GM21381 (cell line): ENCODE data around the gene DVL1.

Experiments used
- ATAC-seq: cut with Tn5 transposase; IDR thresholded peaks from one replicate; pipeline ENCODE4 v1.9.1; 2021; ENCODE audit warnings: mild to moderate bottlenecking, moderate library complexity; ENCODE audit not compliant: unreplicated experiment

Gene DVL1

DNA sequence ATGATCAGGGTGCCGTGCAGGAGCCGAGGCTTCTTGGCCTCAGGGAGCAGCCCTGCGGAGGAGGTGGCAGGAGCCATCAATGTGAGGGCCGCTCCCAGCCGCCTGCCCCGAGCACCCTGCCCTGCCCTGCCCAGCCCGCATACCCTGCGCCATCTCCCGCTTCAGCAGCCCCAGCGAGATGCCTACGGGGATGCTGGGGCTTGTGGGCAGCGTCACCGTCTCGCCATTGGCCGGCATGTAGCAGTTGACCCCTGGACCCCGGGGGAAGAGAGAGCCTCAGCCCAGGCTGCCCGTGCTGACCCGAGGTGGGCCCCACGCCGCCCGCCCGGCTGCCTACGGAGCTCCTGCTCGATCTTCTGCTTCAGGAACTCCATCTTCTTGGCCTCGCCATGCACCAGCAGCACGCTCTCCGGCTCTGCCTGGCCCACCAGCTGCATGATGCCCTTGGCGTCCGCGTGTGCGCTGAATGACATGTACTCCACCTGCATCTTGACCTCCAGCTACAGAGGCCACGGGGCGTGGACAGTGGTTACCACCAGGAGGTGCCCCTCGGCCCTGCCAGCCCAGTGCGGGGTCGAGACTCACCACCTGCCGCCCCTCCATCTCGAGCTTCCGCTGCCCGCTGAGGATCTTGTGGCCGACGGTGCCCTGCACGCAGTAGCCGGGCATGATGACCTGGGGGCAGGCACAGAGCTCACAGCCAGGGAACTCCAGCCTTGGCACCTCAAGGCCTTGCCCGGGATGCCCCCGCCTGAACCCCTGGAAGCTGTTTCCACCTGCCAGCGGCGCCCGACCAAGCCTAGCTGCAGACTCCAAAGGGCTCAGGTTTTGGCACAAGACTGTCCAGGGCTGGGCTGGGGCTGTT, 36.5 kb downstream of the DVL1 start:
- ATAC-seq: no peak

DNA sequence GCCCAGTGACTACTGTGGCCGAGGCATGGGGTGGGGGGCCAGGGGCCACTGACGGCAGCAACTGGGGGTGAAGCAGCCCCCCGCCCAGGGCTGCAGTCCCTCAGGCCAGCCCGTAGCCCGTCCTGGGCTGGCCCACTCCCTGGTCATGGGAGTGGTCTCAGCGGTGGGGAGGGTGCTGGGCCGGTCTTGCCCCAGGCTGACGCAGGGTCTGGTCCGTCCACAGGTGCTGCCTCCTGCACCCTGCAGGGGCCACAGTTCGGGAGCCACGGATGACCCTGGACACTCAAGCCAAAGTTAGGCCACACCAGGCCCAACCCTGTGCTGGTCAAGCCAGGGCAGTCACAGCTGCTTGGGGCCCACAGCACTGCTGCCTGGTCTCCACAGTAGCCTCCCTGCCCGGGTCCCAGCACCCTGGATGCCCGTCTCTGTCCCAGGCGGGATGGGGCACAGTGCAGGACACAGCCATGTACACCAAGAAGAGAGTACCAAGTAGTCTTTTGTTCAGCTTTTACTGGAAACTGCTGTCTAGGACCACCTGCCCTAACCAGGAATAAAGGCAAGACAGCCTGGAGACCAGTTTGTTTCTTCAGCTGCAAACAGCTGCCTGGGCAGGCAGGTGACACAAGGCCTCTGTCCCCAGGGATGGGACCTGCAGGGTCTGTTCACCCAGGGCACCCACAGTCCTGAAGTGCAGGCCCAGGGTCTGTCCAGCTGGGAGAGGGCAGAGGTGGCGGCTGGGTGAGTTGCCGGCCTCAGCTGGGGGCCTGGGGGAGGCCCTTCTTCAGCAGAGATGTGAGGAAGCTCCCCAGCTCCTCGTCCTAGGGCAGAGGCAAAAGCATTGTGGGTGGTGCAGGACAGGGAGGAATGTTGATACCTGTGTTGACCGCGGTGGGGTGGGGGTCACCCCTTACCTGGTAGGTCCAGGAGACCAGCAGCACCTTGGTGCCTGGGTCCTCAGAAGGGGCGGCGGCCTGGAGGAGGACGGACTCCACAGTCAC, 37.8 kb downstream of the DVL1 start:
- ATAC-seq: no peak

DNA sequence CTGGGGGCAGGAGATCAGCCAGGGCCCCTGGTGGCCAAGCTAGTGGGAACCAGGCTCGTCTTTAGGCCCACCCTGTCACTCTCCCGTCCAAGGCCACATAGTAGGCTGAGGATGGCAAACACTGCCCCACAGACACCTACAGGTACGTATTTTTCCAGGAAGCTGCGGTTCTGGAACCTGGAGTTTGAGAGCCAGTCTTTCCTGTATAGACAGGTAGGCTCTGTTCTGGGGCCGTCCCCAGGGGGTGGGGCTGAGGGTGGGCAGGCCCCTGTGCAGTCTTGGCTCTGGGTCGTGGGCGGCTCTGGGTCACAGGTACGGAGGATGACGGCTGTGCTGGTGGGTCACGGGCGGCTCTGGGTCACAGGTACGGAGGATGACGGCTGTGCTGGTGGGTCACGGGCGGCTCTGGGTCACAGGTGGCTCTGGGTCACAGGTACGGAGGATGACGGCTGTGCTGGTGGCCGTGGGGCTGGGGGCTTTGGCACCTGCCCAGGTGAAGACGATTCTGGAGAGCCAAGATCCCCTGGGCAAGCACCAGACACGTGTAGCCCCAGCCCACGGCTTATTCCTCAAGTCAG, 38.7 kb downstream of the DVL1 start:
- no peak for ATAC-seq

DNA sequence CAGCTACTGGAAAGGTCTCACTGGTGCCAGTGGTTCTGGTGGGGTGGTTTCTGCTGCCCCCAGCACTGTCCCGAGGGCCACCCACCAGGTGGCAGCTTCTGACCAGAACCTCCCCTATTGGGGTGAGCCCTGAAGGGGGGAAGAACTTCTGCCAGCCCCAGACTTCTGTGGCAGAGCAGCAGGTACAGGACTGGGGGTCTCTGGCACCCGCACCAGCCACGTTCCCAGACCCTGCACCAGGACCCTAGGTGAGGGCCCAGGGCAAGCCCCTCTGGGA, 39.2 kb downstream of the DVL1 start:
- no peak for ATAC-seq

GRCh38 chr1:1309251-1310108, 39.7 kb downstream of the DVL1 start:
- ATAC-seq: no peak

DNA sequence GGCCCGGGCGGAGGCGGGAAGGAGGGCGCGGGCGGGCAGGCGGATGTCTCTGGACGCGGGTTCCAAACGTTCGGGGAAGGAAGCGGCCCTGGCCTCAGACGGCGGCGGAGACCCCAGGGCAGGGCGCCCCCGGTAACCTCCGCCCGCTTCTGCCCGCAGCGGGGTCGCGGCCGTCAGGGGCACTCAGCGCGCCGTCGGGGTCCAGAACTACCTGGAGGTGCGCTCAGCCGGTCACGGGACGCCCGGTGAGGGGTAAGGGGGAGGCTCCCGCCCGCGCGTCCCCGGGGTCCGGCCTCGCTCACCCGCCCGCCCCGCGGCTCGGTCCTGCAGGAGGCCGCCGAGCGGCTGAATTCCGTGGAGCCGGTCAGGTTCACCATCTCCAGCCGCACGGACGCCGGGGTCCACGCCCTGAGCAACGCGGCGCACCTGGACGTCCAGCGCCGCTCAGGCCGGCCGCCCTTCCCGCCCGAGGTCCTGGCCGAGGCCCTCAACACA, 40.4 kb downstream of the DVL1 start:
- ATAC-seq: no peak

- peak; percentile 58 for ATAC-seq
Measured at GRCh38 chr1:1307923-1308755, 41.1 kb downstream of the DVL1 start, which contains the start of the genes ACAP3 and PUSL1. ACAP3 (minus strand) TSS chr1:1307930; CDS start chr1:1307815, 115 bp downstream. PUSL1 (plus strand) TSS chr1:1308597; CDS start chr1:1308644, 47 bp downstream.

DNA sequence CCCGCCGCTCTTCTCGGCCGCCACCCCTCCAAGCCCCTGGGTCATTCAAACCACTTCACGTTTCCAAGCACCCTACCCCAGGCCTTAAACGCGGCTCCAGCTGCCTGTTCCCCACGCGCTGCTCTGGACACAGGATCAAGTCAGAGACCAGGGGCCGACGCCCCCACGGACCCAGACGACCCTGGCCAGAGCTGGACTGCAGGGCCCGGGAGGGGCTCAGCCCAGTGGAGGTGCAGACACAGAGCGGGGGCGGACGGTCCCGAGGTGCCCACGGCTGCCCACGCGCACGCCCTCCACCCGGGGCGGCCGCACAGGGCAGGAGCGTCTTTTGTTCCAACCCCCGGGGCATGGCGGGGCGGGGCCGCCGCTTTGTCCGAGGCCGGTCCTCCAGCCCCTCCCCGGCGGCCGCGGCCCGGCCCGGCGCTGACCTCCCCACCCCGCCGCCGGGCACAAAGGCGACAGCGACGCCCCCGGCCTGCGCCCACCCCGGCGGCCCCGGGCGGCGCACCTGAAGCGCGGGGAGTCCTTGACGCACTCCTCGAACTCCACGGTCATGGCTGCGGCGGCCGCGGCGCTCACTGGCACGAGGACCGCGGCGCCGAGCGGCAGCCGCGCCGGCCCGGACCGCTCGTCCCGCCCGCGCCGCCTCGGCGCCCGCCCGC, 41.8 kb downstream of the DVL1 start:
- ATAC-seq: peak; percentile 1

DNA sequence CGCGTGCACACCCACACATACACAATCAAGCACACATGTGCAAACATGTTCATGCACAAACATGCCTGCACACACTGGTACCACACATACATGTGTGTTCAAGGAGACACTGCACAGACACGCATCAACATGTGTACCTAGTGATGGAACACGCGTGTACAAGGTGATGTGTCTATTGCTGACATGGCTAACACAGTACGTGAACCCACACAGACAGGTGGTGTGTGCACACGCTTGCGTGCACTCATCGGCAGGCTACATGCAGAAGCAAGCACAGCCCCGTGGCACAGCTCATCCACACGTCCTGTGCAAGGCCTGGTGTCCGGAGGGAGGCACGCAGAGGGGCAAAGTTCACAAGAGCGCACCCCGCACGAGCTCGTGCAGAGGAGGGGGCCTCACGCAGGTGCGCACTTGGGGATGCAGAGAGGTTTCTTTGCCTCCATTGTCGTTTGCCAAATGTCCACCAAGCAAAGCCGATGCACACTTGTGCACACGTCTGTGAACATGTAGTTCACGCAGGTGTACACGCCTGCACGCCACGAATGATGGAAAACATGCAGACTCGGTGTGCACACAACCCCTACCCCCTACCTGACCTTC, 42.5 kb downstream of the DVL1 start:
- ATAC-seq: no peak

- ATAC-seq: no peak
Measured at GRCh38 chr1:1306070-1306660, 43.1 kb downstream of the DVL1 start.

GRCh38 chr1:1305300-1306069, 43.7 kb downstream of the DVL1 start:
- ATAC-seq: no peak

DNA sequence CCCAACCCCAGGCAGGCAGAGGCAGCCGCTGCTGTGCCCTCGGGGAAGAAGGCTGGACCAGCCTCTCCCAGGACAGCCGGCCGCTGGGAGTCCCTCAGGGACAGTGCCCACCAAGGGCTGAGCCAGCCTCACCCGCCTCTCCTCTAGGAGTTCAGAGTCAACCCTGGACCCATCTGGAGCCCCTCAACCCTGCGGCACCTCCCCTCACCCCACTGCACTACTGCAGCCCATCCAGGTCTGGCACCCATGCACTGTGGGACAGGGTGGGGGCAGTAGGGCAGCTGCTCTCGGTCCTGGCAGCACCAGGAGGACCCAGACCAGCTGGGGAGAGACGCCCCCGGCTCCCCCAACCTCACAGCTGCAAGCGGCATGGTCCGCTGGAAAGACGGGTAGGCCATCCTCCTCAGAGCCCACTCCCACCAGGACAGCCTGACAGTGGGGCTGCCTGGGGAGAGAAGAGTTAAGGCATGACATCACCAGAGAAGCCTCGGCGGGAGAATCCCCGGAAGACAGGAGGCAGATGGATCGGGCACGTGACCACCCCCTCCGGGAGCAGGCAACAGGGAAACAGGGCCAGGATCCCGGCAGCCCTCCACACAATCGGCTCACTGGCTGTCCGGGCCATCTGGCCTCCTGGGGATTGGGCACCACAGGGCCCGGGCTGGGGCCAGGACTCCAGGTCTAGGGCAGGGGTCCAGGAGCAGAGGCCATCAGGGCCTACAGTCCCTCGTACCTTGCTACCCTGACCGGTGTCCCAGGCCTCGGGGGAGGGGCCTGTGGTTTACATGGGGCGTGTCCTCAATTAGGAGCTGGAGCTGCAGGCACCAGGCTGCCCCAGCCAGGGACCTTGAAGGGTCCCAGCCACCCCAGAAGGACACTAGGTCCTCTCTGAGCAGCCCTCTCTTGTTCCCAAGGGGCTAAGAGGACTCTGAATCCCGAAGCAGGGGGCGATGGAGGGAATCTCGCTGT, 44.6 kb downstream of the DVL1 start:
- ATAC-seq: no peak

DNA sequence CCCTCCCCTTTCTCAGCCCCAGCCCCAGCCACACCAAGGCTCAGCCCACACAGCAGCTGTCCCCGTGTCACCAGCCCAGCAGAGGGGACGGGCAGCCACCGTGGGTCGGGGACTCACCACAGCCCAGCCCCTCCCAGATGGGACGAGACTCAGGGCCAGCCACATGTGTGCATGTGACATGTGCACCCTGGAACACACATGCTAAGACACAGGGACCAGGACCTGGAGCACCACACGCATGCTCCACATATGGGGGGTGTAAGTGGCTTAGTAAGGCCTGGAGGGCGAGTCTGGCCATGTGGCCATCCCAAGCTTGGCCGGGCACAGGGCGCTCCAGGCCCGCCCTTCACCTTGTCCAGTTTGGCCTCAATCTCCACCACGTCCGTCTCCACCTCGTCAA, 45.5 kb downstream of the DVL1 start:
- ATAC-seq: no peak

DNA sequence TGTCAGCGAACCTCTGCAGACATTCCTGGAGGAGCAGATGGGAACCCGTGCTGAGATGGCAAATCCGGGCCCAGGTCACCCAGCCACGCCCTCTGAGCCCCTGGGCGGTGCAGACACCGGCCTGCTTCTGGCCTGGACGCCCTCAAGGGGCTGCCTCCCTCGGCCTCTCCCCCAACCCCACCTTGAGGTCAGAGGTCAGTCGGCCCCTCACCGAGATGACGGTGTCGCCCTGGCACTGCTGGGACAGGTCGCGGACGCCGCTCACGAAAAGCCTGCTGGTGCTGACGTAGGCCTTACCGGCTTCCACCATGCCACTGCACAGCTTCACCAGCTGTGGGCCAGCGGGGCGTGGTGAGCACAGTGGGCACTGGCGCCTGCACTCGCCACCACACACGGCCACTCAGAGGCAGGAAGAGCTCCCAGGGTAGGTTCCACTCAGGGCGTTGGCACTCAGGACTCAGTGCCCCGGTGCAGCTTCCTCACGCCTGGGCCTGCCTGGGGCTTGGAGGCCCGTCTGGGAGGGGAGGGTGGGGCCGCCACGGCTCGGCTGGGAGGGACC, 46.2 kb downstream of the DVL1 start:
- no peak for ATAC-seq

DNA sequence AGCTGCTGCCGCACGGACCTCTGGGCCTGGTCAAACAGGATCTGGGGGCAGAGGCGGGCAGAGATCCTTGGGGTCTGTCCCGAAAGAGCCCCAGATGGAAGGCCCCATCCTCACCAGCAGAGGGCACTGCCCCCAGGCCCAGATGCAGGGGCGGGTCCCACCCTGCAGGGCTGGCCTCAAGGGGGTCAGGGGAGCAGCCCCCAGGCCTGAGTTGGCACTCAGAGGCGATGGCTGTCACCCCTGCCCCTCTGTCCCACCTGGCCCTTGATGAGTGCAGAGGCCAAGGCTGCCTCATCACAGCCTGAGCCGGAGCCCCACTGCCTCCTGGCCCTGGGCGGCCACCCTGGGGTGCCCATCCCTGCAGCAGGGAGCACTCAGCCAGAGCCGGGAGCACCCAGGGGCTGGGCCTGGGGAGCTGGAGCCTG, 47.2 kb downstream of the DVL1 start:
- no peak for ATAC-seq

DNA sequence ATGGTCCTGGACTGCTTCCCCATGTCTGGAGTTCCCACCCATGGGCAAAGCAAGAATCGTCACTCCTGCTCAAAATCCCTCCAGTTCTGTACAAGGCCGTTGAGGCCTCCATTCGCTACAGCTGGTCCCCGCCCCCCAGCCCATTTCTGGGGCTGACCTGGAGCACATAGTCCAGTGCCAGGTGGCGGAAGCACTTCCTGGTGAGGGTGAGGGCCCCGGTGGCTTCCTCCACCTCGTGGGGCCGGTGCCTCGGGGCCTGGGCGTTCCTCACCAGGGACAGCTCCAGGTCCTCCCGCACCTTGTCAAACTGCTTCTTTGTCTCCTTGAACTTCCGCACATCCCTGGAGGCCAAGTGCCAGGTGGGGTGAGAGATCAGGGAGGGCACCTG, 48.9 kb downstream of the DVL1 start:
- no peak for ATAC-seq
